ENCODE measurements around the gene MB.

DNA sequence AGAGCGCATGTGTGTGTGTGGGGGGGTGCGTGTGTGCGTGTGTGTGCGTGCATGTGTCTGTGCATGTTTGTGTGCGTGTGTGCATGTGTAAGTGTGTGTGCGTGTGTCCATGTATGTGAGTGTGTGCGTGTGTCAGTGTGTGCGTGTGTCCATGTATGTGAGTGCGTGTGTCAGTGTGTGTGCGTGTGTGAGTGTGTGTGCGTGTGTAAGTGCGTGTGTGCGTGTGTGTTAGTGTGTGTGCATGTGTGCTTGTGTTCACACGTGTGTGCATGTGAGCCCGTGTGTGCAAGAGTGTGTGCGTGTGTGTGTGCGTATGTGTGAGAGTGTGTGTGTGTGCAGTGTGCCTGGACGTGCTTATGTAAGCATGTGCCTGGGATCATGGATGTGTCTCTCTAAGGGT is 16.4 kb upstream of the MB start:
- TF ChIP-seq, protein P1, sequence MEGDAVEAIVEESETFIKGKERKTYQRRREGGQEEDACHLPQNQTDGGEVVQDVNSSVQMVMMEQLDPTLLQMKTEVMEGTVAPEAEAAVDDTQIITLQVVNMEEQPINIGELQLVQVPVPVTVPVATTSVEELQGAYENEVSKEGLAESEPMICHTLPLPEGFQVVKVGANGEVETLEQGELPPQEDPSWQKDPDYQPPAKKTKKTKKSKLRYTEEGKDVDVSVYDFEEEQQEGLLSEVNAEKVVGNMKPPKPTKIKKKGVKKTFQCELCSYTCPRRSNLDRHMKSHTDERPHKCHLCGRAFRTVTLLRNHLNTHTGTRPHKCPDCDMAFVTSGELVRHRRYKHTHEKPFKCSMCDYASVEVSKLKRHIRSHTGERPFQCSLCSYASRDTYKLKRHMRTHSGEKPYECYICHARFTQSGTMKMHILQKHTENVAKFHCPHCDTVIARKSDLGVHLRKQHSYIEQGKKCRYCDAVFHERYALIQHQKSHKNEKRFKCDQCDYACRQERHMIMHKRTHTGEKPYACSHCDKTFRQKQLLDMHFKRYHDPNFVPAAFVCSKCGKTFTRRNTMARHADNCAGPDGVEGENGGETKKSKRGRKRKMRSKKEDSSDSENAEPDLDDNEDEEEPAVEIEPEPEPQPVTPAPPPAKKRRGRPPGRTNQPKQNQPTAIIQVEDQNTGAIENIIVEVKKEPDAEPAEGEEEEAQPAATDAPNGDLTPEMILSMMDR (IDR thresholded peaks at IDR 0.05), result no peak
- no peak for TF ChIP-seq POLR2A (IDR thresholded peaks at IDR 0.05)

Measured in testis (tissue), 2 donors.